Keratinocyte (primary cell): ENCODE data around the gene ELOB. TPM values are rescaled to one million over a fixed set of nuclear protein-coding genes. Genes with fewer than 3 reads are reported as not detected.

Source experiments
- DNase-seq: peaks from one replicate; pipeline ENCODE4 v3.0.0-alpha.2; 2011; ENCODE audit warnings: low read depth, missing footprints, low spot score
- FAIRE-seq: peaks from 2 replicates; lab custom pipeline; 2011; peaks lifted over from hg19 to GRCh38; lab: Jason Lieb, UNC
- H2AFZ ChIP-seq: 2 replicates; pipeline ENCODE4 v1.6.0; 2012; ENCODE audit warnings: low read length, control low read depth, inconsistent platforms; ENCODE audit not compliant: control insufficient read depth
- H3K27ac ChIP-seq: 2 replicates; pipeline ENCODE4 v1.5.1; 2011; ENCODE audit warnings: low read length; ENCODE audit not compliant: control insufficient read depth, insufficient read depth
- H3K27me3 ChIP-seq: 3 replicates; pipeline ENCODE4 v1.6.0; 2011; ENCODE audit warnings: low read length; ENCODE audit not compliant: control insufficient read depth, insufficient read depth; ENCODE audit errors: extremely low read depth
- H3K36me3 ChIP-seq, 2 experiments: 2 replicates in 1 of 2; 3 replicates in 1 of 2; pipeline ENCODE4 v1.5.1; 2011; ENCODE audit warnings: low read length in 2 of 2, mild to moderate bottlenecking in 1 of 2; ENCODE audit not compliant: control insufficient read depth in 2 of 2, insufficient read depth in 2 of 2; ENCODE audit errors: extremely low read depth in 1 of 2
- H3K4me1 ChIP-seq: 3 replicates; pipeline ENCODE4 v1.5.1; 2011; ENCODE audit warnings: low read length; ENCODE audit not compliant: control insufficient read depth, insufficient read depth; ENCODE audit errors: extremely low read depth
- H3K4me2 ChIP-seq: 3 replicates; pipeline ENCODE4 v1.6.0; 2011; ENCODE audit warnings: low read depth, low read length; ENCODE audit not compliant: control insufficient read depth, insufficient read depth; ENCODE audit errors: extremely low read depth
- H3K4me3 ChIP-seq, 3 experiments: fragments of 200-600 bp in 1 of 3; sonication (generic) in 1 of 3; 2 replicates in 2 of 3; 3 replicates in 1 of 3; pipeline ENCODE4 v1.5.1; 2011 to 2016; ENCODE audit warnings: low read length in 3 of 3, mild to moderate bottlenecking in 3 of 3, control low read depth in 2 of 3, inconsistent platforms in 1 of 3, low read depth in 1 of 3, mixed read lengths in 1 of 3, mixed run types in 1 of 3, moderate library complexity in 1 of 3; ENCODE audit not compliant: control insufficient read depth in 2 of 3, insufficient read depth in 2 of 3; ENCODE audit errors: extremely low read depth in 1 of 3
- H3K79me2 ChIP-seq: 2 replicates; pipeline ENCODE4 v1.6.0; 2012; ENCODE audit warnings: low read length; ENCODE audit not compliant: control insufficient read depth, insufficient read depth
- H3K9ac ChIP-seq: 3 replicates; pipeline ENCODE4 v1.6.0; 2011; ENCODE audit warnings: low read length; ENCODE audit not compliant: control insufficient read depth, insufficient read depth; ENCODE audit errors: extremely low read depth
- H3K9me1 ChIP-seq: 3 replicates; pipeline ENCODE4 v1.6.0; 2011; ENCODE audit warnings: low read length; ENCODE audit not compliant: control insufficient read depth, insufficient read depth; ENCODE audit errors: extremely low read depth
- H3K9me3 ChIP-seq: 2 replicates; pipeline ENCODE4 v1.5.1; 2012; ENCODE audit warnings: low read depth, low read length; ENCODE audit not compliant: control insufficient read depth
- H4K20me1 ChIP-seq: 3 replicates; pipeline ENCODE4 v1.6.0; 2011; ENCODE audit warnings: low read length; ENCODE audit not compliant: control insufficient read depth, insufficient read depth; ENCODE audit errors: extremely low read depth
- CTCF ChIP-seq, 3 experiments: IDR thresholded peaks in 1 of 3; conservative IDR thresholded peaks in 1 of 3; optimal IDR thresholded peaks in 1 of 3; 2 replicates in 2 of 3; 3 replicates in 1 of 3; pipeline versions ENCODE3 to v1.5.1; 2011; ENCODE audit warnings: low read length in 3 of 3, mild to moderate bottlenecking in 3 of 3, moderate library complexity in 2 of 3, control low read depth in 1 of 3, inconsistent platforms in 1 of 3; ENCODE audit not compliant: insufficient read depth in 2 of 3; ENCODE audit errors: extremely low read depth in 1 of 3
- EZH2 ChIP-seq: IDR thresholded peaks from one replicate; pipeline ENCODE4 v1.6.1; 2012; ENCODE audit warnings: inconsistent platforms, mild to moderate bottlenecking, low read length, moderate library complexity
- dilution Hi-C: fragments of 300-500 bp; cut with MboI; formaldehyde crosslinking; loops from one replicate; pipeline ENCODE4 v1.7.0; 2020; ENCODE audit warnings: low sequenced_read_pairs; ENCODE audit not compliant: extremely low pct_ligation_motif_present
- polyA plus RNA-seq, 5 experiments: library from polyadenylated mRNA; depleted of rRNA in 3 of 5; stranded (reverse) in 3 of 5; stranded (forward) in 1 of 5; unstranded in 1 of 5; fragments of >200 nt; gene quantifications; 1 replicate in 1 of 5; 2 replicates in 3 of 5; 3 replicates in 1 of 5; pipeline versions ENCODE4 v1.2.1 to v1.2.3, GENCODE V29; 2011 to 2012; ENCODE audit warnings: missing spikeins in 2 of 5, low read depth in 1 of 5, low replicate concordance in 1 of 5

Gene ELOB
- polyA plus RNA-seq, 1 donor (not counting 4 experiments of a cell fraction or from before 2014, with no cell fraction given): 235 TPM

DNA sequence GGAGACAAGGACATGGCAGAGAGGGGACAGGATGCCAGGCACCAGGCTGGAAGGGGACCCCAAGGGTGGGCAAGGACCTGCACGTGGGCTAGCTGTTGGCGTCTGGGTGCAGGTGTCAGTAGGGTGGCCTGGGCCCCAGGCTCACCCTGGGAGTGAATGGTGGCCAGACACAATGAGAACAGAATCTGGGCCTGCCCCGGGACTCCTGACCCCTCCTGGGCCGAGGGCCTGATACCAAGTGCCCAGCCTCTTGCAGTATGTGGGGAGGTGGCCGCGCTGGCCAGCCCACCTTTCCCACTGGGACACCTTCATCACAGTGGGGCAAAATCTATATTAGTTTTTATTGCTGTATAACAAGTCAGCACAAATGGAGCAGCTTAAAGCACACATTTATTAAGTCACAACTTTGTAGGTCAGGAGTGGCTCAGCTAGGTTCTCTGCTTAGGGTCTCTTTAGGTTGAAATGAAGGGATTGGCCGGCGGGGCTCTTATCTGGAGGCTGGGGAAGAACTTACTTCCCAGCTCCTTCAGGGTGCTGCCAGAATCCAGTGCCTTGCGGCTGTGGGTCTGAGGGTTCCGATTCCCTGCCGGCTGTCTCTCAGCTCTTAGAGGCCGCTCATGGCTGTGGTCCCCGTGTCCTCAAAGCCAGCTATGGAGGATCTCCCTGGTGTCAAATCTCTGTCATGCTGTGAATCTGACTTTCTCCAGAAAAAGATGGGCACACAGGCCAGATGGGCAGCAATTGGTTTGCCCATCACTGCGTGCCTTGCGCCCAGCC lies 6.7 kb upstream of the ELOB start:
- Histone ChIP-seq H3K27ac (no peak overlapping the region), H3K79me2 (no peaks in the 10 kb centered on the region), H4K20me1 (no peaks in the 10 kb centered on the region), H3K9me1 (no peaks in the 10 kb centered on the region), H3K9me3 (no peaks in the 10 kb centered on the region), H3K27me3 (peaks cover 38% of the 10 kb centered on the region), H3K36me3 (no peaks in the 10 kb centered on the region), H3K4me1 (peaks cover 2% of the 10 kb centered on the region), H3K9ac (no peak overlapping the region), H2AFZ (no peak overlapping the region), H3K4me2 (no peak overlapping the region), H3K4me3 (no peak overlapping the region)
- TF ChIP-seq CTCF (optimal IDR thresholded peaks at IDR 0.05 in 1 of 3, IDR thresholded peaks at IDR 0.05 in 1 of 3, conservative IDR thresholded peaks at IDR 0.05 in 1 of 3; ENCODE audit: extremely low read depth in 1 of 3, insufficient read depth in 2 of 3, low read length in 3 of 3) (no peak), EZH2 (no peak)
- DNase-seq (no peak), FAIRE-seq (no peak)
- dilution Hi-C loops: no loop called here

DNA sequence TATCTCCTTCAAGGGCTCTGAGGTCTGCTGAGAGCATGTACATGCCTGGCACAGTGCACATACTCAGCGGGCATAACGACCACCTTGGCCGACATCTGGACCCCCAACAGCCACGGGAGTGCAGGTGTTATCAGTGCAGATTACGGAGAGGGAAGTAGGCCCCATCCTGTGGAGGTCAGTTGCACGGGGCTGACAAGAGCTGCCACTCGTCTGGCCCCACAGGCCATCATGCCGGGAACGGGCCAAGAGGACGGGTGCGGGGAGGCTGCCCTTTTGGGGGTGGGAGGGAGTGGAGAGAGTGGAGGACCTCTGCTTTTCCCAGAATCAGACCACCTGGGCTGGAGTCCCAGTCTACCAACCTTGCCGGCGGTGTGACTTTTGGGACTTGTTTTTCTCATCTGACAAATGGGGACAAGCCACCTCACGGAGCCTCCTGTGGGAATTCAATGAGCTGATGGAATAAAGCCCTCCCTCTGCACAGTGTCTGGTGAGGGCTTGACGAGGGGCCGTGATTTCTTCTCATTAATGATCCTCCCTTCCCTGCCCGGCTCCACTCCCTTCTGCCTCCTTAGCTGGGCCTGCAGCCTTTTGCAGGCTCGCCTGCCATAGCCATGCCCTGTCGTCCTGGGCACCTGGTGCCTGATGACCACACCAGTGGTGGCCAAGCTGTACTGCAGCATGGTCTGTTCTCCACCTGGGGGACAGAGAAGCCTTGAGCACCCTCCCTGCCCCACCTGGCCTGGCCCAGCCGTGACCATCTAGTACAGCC lies 5.7 kb upstream of the ELOB start:
- H3K4me1 ChIP-seq: peaks cover 10% of the 10 kb centered on the region
- FAIRE-seq (no peak), DNase-seq (no peak)
- H3K36me3 ChIP-seq: no peaks in the 10 kb centered on the region
- H4K20me1 ChIP-seq: no peaks in the 10 kb centered on the region
- H3K27me3 ChIP-seq: peaks cover 30% of the 10 kb centered on the region
- TF ChIP-seq CTCF (optimal IDR thresholded peaks at IDR 0.05 in 1 of 3, IDR thresholded peaks at IDR 0.05 in 1 of 3, conservative IDR thresholded peaks at IDR 0.05 in 1 of 3; ENCODE audit: extremely low read depth in 1 of 3, insufficient read depth in 2 of 3, low read length in 3 of 3) (no peak), EZH2 (no peak)
- H2AFZ ChIP-seq: no peak overlapping the region
- no peak overlapping the region for H3K9ac ChIP-seq
- dilution Hi-C loops: no loop called here
- H3K9me1 ChIP-seq: no peaks in the 10 kb centered on the region
- no peak overlapping the region for H3K4me2 ChIP-seq
- H3K79me2 ChIP-seq: peaks cover 3% of the 10 kb centered on the region
- no peaks in the 10 kb centered on the region for H3K9me3 ChIP-seq
- no peak overlapping the region for H3K4me3 ChIP-seq
- H3K27ac ChIP-seq: no peak overlapping the region
